ENCODE results near the gene IFNAR1.

The IFNAR1 gene

DNA sequence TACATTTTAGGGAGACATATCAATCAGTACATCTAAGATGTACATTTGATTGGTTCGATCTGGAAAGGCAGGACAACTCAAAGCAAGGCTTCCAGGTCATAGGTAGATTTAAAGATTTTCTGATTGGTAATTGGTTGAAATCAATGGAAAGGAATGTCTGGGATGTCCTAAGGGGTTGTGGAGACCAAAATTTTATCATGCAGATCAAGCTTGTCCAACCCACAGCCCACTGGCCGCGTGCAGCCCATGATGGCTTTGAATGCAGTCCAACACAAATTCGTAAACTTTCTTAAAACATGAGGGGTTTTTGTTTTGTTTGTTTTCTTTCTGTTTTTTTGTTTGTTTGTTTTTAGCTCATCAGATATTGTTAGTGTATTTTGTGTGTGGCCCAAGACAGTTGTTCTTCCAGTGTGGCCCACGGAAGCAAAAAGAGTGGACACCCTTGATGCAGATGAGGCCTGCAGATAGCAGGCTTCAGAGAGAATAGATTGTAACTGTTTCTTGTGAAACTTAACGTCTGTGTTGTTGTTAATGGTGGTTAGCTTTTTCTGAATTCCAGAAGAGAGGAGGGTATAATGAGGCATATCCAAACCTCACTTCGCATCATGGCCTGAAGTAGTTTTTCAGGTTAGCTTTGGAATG, 3.1 kb downstream of the IFNAR1 start:
- TF ChIP-seq, protein P1, sequence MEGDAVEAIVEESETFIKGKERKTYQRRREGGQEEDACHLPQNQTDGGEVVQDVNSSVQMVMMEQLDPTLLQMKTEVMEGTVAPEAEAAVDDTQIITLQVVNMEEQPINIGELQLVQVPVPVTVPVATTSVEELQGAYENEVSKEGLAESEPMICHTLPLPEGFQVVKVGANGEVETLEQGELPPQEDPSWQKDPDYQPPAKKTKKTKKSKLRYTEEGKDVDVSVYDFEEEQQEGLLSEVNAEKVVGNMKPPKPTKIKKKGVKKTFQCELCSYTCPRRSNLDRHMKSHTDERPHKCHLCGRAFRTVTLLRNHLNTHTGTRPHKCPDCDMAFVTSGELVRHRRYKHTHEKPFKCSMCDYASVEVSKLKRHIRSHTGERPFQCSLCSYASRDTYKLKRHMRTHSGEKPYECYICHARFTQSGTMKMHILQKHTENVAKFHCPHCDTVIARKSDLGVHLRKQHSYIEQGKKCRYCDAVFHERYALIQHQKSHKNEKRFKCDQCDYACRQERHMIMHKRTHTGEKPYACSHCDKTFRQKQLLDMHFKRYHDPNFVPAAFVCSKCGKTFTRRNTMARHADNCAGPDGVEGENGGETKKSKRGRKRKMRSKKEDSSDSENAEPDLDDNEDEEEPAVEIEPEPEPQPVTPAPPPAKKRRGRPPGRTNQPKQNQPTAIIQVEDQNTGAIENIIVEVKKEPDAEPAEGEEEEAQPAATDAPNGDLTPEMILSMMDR (conservative IDR thresholded peaks at IDR 0.05; ENCODE audit: low read length), result no peak
- no peak overlapping the region for H3K4me3 ChIP-seq (ENCODE audit: low read length)
- DNase-seq (ENCODE audit: low read depth), result no peak

DNA sequence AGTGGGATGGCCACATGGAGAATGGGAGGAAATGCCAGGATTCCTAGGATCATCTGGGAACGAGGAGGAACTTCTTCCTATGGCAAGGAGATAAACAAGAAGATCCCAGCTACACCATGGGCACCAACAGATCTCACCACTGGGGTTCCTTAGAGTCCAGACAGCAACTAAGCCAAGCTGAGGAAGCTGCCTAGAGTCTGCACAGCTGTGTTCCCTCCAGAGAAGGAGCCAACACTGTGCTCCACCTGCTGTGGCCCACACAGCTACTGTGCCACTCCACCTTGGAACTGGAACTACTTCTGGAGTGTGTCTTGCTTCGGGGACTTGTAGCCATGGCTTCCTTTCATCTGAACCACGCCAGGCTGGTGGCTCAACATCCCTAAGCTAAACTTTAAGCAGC, 6.0 kb downstream of the IFNAR1 start:
- H3K4me3 ChIP-seq (ENCODE audit: low read length), result no peak overlapping the region
- TF ChIP-seq, protein P1 (conservative IDR thresholded peaks at IDR 0.05; ENCODE audit: low read length), result no peak
- no peak for DNase-seq (ENCODE audit: low read depth)

DNA sequence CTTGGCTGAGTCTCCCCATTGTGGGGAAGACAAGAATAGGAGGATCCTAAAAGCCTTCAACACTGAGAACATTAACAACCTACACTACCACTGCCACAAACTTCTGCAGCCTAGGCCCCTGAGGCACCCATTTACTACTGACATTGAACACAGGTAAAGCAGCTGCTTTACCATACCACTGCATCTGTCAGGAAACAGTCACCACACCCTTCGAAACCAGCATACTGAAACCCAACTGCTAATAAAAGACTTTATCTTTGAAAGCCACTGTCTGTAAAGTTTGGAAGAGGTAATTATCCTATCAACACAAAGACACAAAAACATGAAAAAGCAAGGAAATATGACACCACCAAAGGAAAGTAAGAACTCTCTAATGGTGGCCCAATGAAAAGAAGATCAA, 7.4 kb downstream of the IFNAR1 start:
- no peak overlapping the region for H3K4me3 ChIP-seq (ENCODE audit: low read length)
- DNase-seq (ENCODE audit: low read depth), result no peak
- TF ChIP-seq, protein P1 (conservative IDR thresholded peaks at IDR 0.05; ENCODE audit: low read length), result no peak

DNA sequence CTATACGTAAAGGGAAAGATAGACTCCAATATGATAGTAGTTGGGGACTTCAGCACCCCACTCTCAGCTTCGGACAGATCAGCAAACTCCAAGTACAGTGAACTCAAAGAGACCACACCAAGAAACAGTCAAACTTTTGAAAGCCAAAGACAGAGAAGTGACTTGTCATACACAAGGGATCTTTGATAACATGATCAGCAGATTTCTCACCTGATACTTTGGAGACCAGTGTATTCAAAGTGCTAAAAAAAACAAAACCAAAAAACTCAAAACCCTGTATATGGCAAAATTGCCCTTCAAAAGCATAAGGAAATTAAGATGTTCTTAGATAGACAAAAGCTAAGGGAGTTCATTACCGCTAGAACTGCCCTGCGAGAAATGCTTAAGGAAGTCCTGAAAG, 9.4 kb downstream of the IFNAR1 start:
- TF ChIP-seq, protein P1 (conservative IDR thresholded peaks at IDR 0.05; ENCODE audit: low read length), result no peak
- no peak for DNase-seq (ENCODE audit: low read depth)
- H3K4me3 ChIP-seq (ENCODE audit: low read length), result no peak overlapping the region

- DNase-seq (ENCODE audit: low read depth), result no peak
- no peak overlapping the region for H3K4me3 ChIP-seq (ENCODE audit: low read length)
- TF ChIP-seq, protein P1 (conservative IDR thresholded peaks at IDR 0.05; ENCODE audit: low read length), result no peak
Observed at GRCh38 chr21:33334824-33335223, 10.1 kb downstream of the IFNAR1 start.

- no peak for DNase-seq (ENCODE audit: low read depth)
- TF ChIP-seq, protein P1 (conservative IDR thresholded peaks at IDR 0.05; ENCODE audit: low read length), result no peak
- no peak overlapping the region for H3K4me3 ChIP-seq (ENCODE audit: low read length)
Observed at GRCh38 chr21:33339135-33339534, 14.4 kb downstream of the IFNAR1 start.

GRCh38 chr21:33339918-33340317, 15.1 kb downstream of the IFNAR1 start:
- H3K4me3 ChIP-seq (ENCODE audit: low read length), result no peak overlapping the region
- TF ChIP-seq, protein P1 (conservative IDR thresholded peaks at IDR 0.05; ENCODE audit: low read length), result no peak
- DNase-seq (ENCODE audit: low read depth), result peak; percentile 17

Data from AG10803 (cell line).